H1 (cell line): ENCODE results near the gene TMEM258. TPM values are rescaled to one million over a fixed set of nuclear protein-coding genes. Genes with fewer than 3 reads are reported as not detected.
A peak's percentile ranks its signal among the peaks of the same experiment; 100 is the strongest.

Experiments used
- CTCF ChIA-PET: fragments of 300-600 bp; sonication (Branson Sonifier 250); formaldehyde crosslinking; loops from one replicate; lab custom pipeline; 2021; ENCODE audit not compliant: partially characterized antibody; lab: Charles Lee
- POLR2A ChIA-PET: fragments of 300-600 bp; sonication (Branson Sonifier 250); formaldehyde crosslinking; loops from one replicate; lab custom pipeline; 2021; ENCODE audit warnings: inconsistent platforms; ENCODE audit not compliant: partially characterized antibody; lab: Charles Lee
- DNase-seq, 2 experiments: peaks; one replicate each; pipeline versions ENCODE4 v3.0.0 to v3.0.0-alpha.2; 2010 to 2022; ENCODE audit warnings: low spot score in 2 of 2, low read depth in 1 of 2, mixed read lengths in 1 of 2
- FAIRE-seq: peaks from 2 replicates; lab custom pipeline; 2011; peaks lifted over from hg19 to GRCh38; lab: Jason Lieb, UNC
- H2AFZ ChIP-seq: 2 replicates; pipeline ENCODE4 v1.8.1; 2012; ENCODE audit warnings: low read length, inconsistent platforms
- H2AK5ac ChIP-seq: 2 replicates; pipeline ENCODE4 v1.6.1; 2013; ENCODE audit warnings: low read depth, low read length
- H2BK120ac ChIP-seq: replicated peaks from 2 replicates; pipeline ENCODE3; 2013; ENCODE audit warnings: low read depth, low read length, inconsistent platforms
- H2BK12ac ChIP-seq: 2 replicates; pipeline ENCODE4 v1.6.1; 2013; ENCODE audit warnings: low read depth, low read length
- H2BK15ac ChIP-seq: 2 replicates; pipeline ENCODE4 v1.6.1; 2013; ENCODE audit warnings: low read length
- H2BK20ac ChIP-seq: 2 replicates; pipeline ENCODE4 v1.6.1; 2013; ENCODE audit warnings: low read length
- H2BK5ac ChIP-seq: 2 replicates; pipeline ENCODE4 v1.6.1; 2013; ENCODE audit warnings: low read depth, low read length
- H3K14ac ChIP-seq: 2 replicates; pipeline ENCODE4 v1.6.1; 2013; ENCODE audit warnings: inconsistent platforms; ENCODE audit not compliant: insufficient read length
- H3K18ac ChIP-seq: 2 replicates; pipeline ENCODE4 v1.6.1; 2013; ENCODE audit warnings: low read length; ENCODE audit errors: extremely low read depth
- H3K23ac ChIP-seq: 2 replicates; pipeline ENCODE4 v1.6.1; 2013; ENCODE audit warnings: inconsistent platforms; ENCODE audit not compliant: insufficient read length
- H3K23me2 ChIP-seq: 2 replicates; pipeline ENCODE4 v1.6.1; 2013; ENCODE audit warnings: low read depth, low read length
- H3K27ac ChIP-seq: 2 replicates; pipeline ENCODE4 v1.6.1; 2011; ENCODE audit warnings: low read depth, low read length, inconsistent platforms
- H3K27me3 ChIP-seq, 4 experiments: replicated peaks in 1 of 4; 1 replicate in 1 of 4; 2 replicates in 3 of 4; pipeline versions ENCODE4 v1.6.1 to v1.8.1; 2011 to 2013; ENCODE audit warnings: low read length in 3 of 4, mild to moderate bottlenecking in 3 of 4, inconsistent platforms in 2 of 4, mixed read lengths in 2 of 4, moderate library complexity in 1 of 4; ENCODE audit not compliant: control insufficient read depth in 3 of 4, insufficient read depth in 3 of 4; ENCODE audit errors: extremely low read depth in 1 of 4
- H3K36me3 ChIP-seq, 4 experiments: 2 replicates each; pipeline versions ENCODE4 v1.6.1 to v1.8.1; 2011 to 2013; ENCODE audit warnings: mild to moderate bottlenecking in 4 of 4, low read length in 3 of 4, moderate library complexity in 2 of 4, control low read depth in 1 of 4, inconsistent platforms in 1 of 4; ENCODE audit not compliant: insufficient read depth in 4 of 4, control insufficient read depth in 2 of 4
- H3K4ac ChIP-seq: replicated peaks from 2 replicates; pipeline ENCODE3; 2013; ENCODE audit warnings: low read length, low read depth, mixed read lengths, inconsistent platforms; ENCODE audit not compliant: insufficient read length
- H3K4me1 ChIP-seq, 4 experiments: replicated peaks in 1 of 4; 1 replicate in 1 of 4; 2 replicates in 3 of 4; pipeline versions ENCODE4 v1.6.1 to v1.8.1; 2011 to 2013; ENCODE audit warnings: low read length in 3 of 4, inconsistent platforms in 2 of 4, mixed read lengths in 1 of 4; ENCODE audit not compliant: insufficient read depth in 4 of 4, control insufficient read depth in 3 of 4
- H3K4me2 ChIP-seq, 2 experiments: 2 replicates each; pipeline versions ENCODE4 v1.6.1 to v1.8.1; 2011 to 2013; ENCODE audit warnings: low read depth in 2 of 2, low read length in 2 of 2, control low read depth in 1 of 2, inconsistent platforms in 1 of 2, mild to moderate bottlenecking in 1 of 2; ENCODE audit not compliant: insufficient read depth in 1 of 2
- H3K4me3 ChIP-seq, 4 experiments: fragments of 200-600, 300-600 bp in 1 of 4; sonication (generic), shearing (Covaris generic), sonication (Bioruptor Twin) in 1 of 4; 2 replicates each; pipeline versions ENCODE4 v1.5.1 to v1.8.1; 2011 to 2016; ENCODE audit warnings: low read length in 4 of 4, low read depth in 3 of 4, control low read depth in 2 of 4, inconsistent platforms in 2 of 4, mild to moderate bottlenecking in 2 of 4, mixed read lengths in 1 of 4, moderate library complexity in 1 of 4; ENCODE audit not compliant: insufficient read depth in 2 of 4; ENCODE audit errors: extremely low read depth in 1 of 4
- H3K56ac ChIP-seq: replicated peaks from 2 replicates; pipeline ENCODE3; 2013; ENCODE audit warnings: low read depth, mild to moderate bottlenecking, mixed read lengths, low read length, inconsistent platforms; ENCODE audit not compliant: insufficient read length
- H3K79me1 ChIP-seq: 2 replicates; pipeline ENCODE4 v1.6.1; 2013; ENCODE audit warnings: low read depth, low read length, control low read depth
- H3K79me2 ChIP-seq, 2 experiments: 2 replicates each; pipeline versions ENCODE4 v1.6.1 to v1.8.1; 2012 to 2013; ENCODE audit warnings: low read length in 2 of 2, mild to moderate bottlenecking in 2 of 2, inconsistent platforms in 1 of 2; ENCODE audit not compliant: insufficient read depth in 2 of 2, control insufficient read depth in 1 of 2
- H3K9ac ChIP-seq, 4 experiments: replicated peaks in 1 of 4; 1 replicate in 1 of 4; 2 replicates in 3 of 4; pipeline versions ENCODE4 v1.6.1 to v1.8.1; 2011 to 2013; ENCODE audit warnings: low read depth in 3 of 4, low read length in 3 of 4, control low read depth in 2 of 4, mild to moderate bottlenecking in 2 of 4, moderate library complexity in 2 of 4, inconsistent platforms in 1 of 4; ENCODE audit errors: extremely low read depth in 1 of 4
- H3K9me3 ChIP-seq, 2 experiments: 2 replicates each; pipeline versions ENCODE4 v1.6.1 to v1.8.1; 2012 to 2013; ENCODE audit warnings: mild to moderate bottlenecking in 2 of 2, moderate library complexity in 2 of 2, control low read depth in 1 of 2, inconsistent platforms in 1 of 2, low read depth in 1 of 2, low read length in 1 of 2, mixed read lengths in 1 of 2; ENCODE audit not compliant: insufficient read depth in 2 of 2
- H4K20me1 ChIP-seq, 2 experiments: replicated peaks in 1 of 2; 2 replicates each; pipeline versions ENCODE3 to v1.8.1; 2011 to 2013; ENCODE audit warnings: inconsistent platforms in 2 of 2, low read length in 2 of 2, mild to moderate bottlenecking in 1 of 2; ENCODE audit not compliant: insufficient read depth in 2 of 2, control insufficient read depth in 1 of 2
- H4K5ac ChIP-seq: 2 replicates; pipeline ENCODE4 v1.6.1; 2013; ENCODE audit warnings: low read length, low read depth, mixed read lengths, inconsistent platforms; ENCODE audit not compliant: insufficient read length
- H4K8ac ChIP-seq: 2 replicates; pipeline ENCODE4 v1.8.0; 2013; ENCODE audit warnings: mild to moderate bottlenecking, moderate library complexity, low read length, inconsistent platforms; ENCODE audit not compliant: insufficient read depth; ENCODE audit errors: extremely low read depth
- H4K91ac ChIP-seq: replicated peaks from 2 replicates; pipeline ENCODE3; 2013; ENCODE audit warnings: low read length, mixed read lengths, inconsistent platforms; ENCODE audit not compliant: insufficient read length
- CBX5 ChIP-seq: fragments of 300-800, 300-1000 bp; sonication (generic); IDR thresholded peaks from 2 replicates; pipeline ENCODE4 v1.7.1; 2016; ENCODE audit warnings: antibody characterized with exemption, low read length, low read depth
- CEBPB ChIP-seq: IDR thresholded peaks from 2 replicates; pipeline ENCODE4 v1.6.1; 2012; ENCODE audit warnings: low read depth, low read length
- EP300 ChIP-seq, 2 experiments: IDR thresholded peaks; 1 replicate in 1 of 2; 2 replicates in 1 of 2; pipeline ENCODE4 v1.6.1; 2011 to 2012; ENCODE audit warnings: low read depth in 2 of 2, low read length in 2 of 2, mild to moderate bottlenecking in 2 of 2, borderline replicate concordance in 1 of 2, inconsistent platforms in 1 of 2, moderate library complexity in 1 of 2
- GABPA ChIP-seq: IDR thresholded peaks from 2 replicates; pipeline ENCODE4 v1.6.1; 2011; ENCODE audit warnings: mild to moderate bottlenecking, low read length, moderate library complexity, borderline replicate concordance; ENCODE audit not compliant: insufficient read depth
- PHF8 ChIP-seq: fragments of 200-600 bp; sonication (generic); conservative IDR thresholded peaks from 2 replicates; pipeline ENCODE4 v1.7.1; 2012; ENCODE audit warnings: low read depth, mild to moderate bottlenecking, inconsistent platforms, low read length, moderate library complexity
- POLR2A ChIP-seq, 2 experiments: IDR thresholded peaks; 1 replicate in 1 of 2; 2 replicates in 1 of 2; pipeline ENCODE4 v1.6.1; 2011; ENCODE audit warnings: low read depth in 2 of 2, low read length in 2 of 2, mild to moderate bottlenecking in 2 of 2; ENCODE audit errors: control extremely low read depth in 1 of 2
- POLR2AphosphoS5 ChIP-seq: IDR thresholded peaks from 2 replicates; pipeline ENCODE4 v1.6.1; 2011; ENCODE audit warnings: low read depth, low read length
- SP2 ChIP-seq: IDR thresholded peaks from 2 replicates; pipeline ENCODE4 v1.6.1; 2012; ENCODE audit warnings: mild to moderate bottlenecking, low read length, inconsistent platforms
- USF2 ChIP-seq: IDR thresholded peaks from 2 replicates; pipeline ENCODE4 v1.6.1; 2011; ENCODE audit warnings: low read length, improper control_type of control experiment
- ZNF274 ChIP-seq: IDR thresholded peaks from 2 replicates; pipeline ENCODE4 v1.7.0; 2012; ENCODE audit warnings: low read length, borderline replicate concordance; ENCODE audit errors: extremely low read depth
- WGBS, 2 experiments: shearing (Covaris generic) in 1 of 2; methylation state at CpG; one replicate each; pipeline versions ENCODE4 v1.1.6 to v1.1.7; 2013 to 2015; ENCODE audit warnings: low lambda C conversion rate in 2 of 2, mixed read lengths in 2 of 2, inconsistent platforms in 1 of 2, low coverage in 1 of 2, missing lambda C conversion rate in 1 of 2; ENCODE audit not compliant: insufficient replicate concordance in 2 of 2, insufficient coverage in 1 of 2, insufficient read length in 1 of 2; ENCODE audit errors: extremely low coverage in 1 of 2, missing lambda C conversion rate in 1 of 2; 5-methylcytosine and 5-hydroxymethylcytosine counted together
- polyA plus RNA-seq, 7 experiments: library from polyadenylated mRNA; depleted of rRNA in 3 of 7; stranded (reverse) in 5 of 7; unstranded in 2 of 7; fragments of >200 nt in 5 of 7; fragments of 200-250 nt in 2 of 7; gene quantifications; 1 replicate in 5 of 7; 2 replicates in 1 of 7; 4 replicates in 1 of 7; pipeline versions ENCODE4 v1.2.1 to v1.2.3, GENCODE V29; 2011 to 2013; ENCODE audit warnings: missing spikeins in 2 of 7, mixed read lengths in 2 of 7
- total RNA-seq: library from RNA; stranded (reverse); fragmentation: NEBNext Ultra II Directional; extraction: Animal tissue kit (Norgen Biotek cat#: 25700); gene quantifications from 2 replicates; pipeline ENCODE4 v1.2.1, GENCODE V29; 2021

TMEM258 gene
- total and polyA plus RNA-seq, 2 of the 8 experiments (the other 6 are each of a cell fraction or from before 2014, with no cell fraction given), result 186 to 759 TPM

GRCh38 chr11:61799665-61800284, 7.4 kb upstream of the TMEM258 start:
- FAIRE-seq, result no peak
- ChIA-PET CTCF (interaction anchor here (0.6 to 10.1 kb wide), 6 partner anchors 11 to 148 kb away, joined by 3 to 118 read pairs (median 4); partner anchors contain the start of gene FADS1), POLR2A (interaction anchor here (1.0 to 20.9 kb wide), 8 partner anchors 7 to 81 kb away, joined by 3 to 354 read pairs (median 5); partner anchors contain the start of gene FADS1)
- Histone ChIP-seq H3K14ac (no peak overlapping the region), H3K9me3 (no peaks in the 10 kb centered on the region), H2BK120ac (no peak overlapping the region), H3K23ac (no peak overlapping the region), H4K91ac (no peak overlapping the region), H4K5ac (no peak overlapping the region), H3K56ac (no peak overlapping the region), H3K9ac (no peak overlapping the region; a peak in 1 of 7 replicates), H3K36me3 (peaks cover 20 to 69% (median 48%) of the 10 kb centered on the region in 4 experiments), H4K20me1 (peaks cover 6 to 8% of the 10 kb centered on the region in 2 experiments), H3K27ac (no peak overlapping the region), H3K18ac (no peak overlapping the region), H3K27me3 (no peaks in the 10 kb centered on the region), H3K79me1 (no peaks in the 10 kb centered on the region; the same call in 1 of the 2 replicates), H2BK20ac (no peak overlapping the region), H3K23me2 (no peaks in the 10 kb centered on the region), H2BK5ac (no peak overlapping the region), H3K4me3 (no peak overlapping the region), H2AK5ac (no peak overlapping the region), H3K4me1 (0 out of 7 replicates have a peak, but pooled peaks cover 0 to 2% (median 0%) of the 10 kb centered on the region in 4 experiments), H3K4ac (no peak overlapping the region), H2AFZ (no peak overlapping the region), H3K79me2 (peaks cover 0 to 25% of the 10 kb centered on the region in 2 experiments; a peak in 2 of 4 replicates), H4K8ac (no peak overlapping the region), H2BK15ac (no peak overlapping the region), H3K4me2 (no peak overlapping the region), H2BK12ac (no peak overlapping the region)
- WGBS, 2 experiments, result 96% methylated on average over 2 of the region's 2 CpGs; no CpG with 5 or more reads in 1 of the 2 experiments
- TF ChIP-seq GABPA (no peak), CBX5 (no peak), PHF8 (no peak), SP2 (no peak), USF2 (no peak), CEBPB (no peak), ZNF274 (no peak), POLR2A (IDR thresholded peaks at IDR 0.05; ENCODE audit: control extremely low read depth in 1 of 2, low read depth in 2 of 2, low read length in 2 of 2) (peak; percentile 30; a peak in 2 of 3 replicates), POLR2AphosphoS5 (peak; percentile 38), EP300 (IDR thresholded peaks at IDR 0.05; ENCODE audit: borderline replicate concordance in 1 of 2, low read depth in 2 of 2, low read length in 2 of 2) (no peak)
- DNase-seq, result no peak
